Neural cell (in vitro differentiated cells): ENCODE results near the gene TTC34. TPM values are rescaled to one million over a fixed set of nuclear protein-coding genes. Genes with fewer than 3 reads are reported as not detected.

Experiments
- H2AFZ ChIP-seq: fragments of 200-600, 300-800 bp; sonication (generic), shearing (Covaris generic); 2 replicates; pipeline ENCODE4 v1.6.0; 2014; ENCODE audit warnings: low read depth, mild to moderate bottlenecking, antibody characterized with exemption, low read length, moderate library complexity
- H3F3A ChIP-seq: fragments of 200-600 bp; shearing (Covaris generic); 2 replicates; pipeline ENCODE4 v1.6.1; 2016; ENCODE audit warnings: mild to moderate bottlenecking, moderate library complexity, mixed read lengths, antibody characterized with exemption, low read length; ENCODE audit not compliant: insufficient read depth, poor library complexity, severe bottlenecking
- H3K27ac ChIP-seq: fragments of 200-600, 300-800 bp; sonication (generic), shearing (Covaris generic); 2 replicates; pipeline ENCODE4 v1.5.1; 2014; ENCODE audit warnings: mild to moderate bottlenecking, low read length, moderate library complexity
- H3K27me3 ChIP-seq: fragments of 300-800, 200-600 bp; sonication (generic), shearing (Covaris generic); 2 replicates; pipeline ENCODE4 v1.6.0; 2014; ENCODE audit warnings: mild to moderate bottlenecking, low read depth, low read length, moderate library complexity; ENCODE audit not compliant: insufficient read depth
- H3K36me3 ChIP-seq: fragments of 300-800, 200-600 bp; sonication (generic), shearing (Covaris generic); 2 replicates; pipeline ENCODE4 v1.5.1; 2014; ENCODE audit warnings: mild to moderate bottlenecking, antibody characterized with exemption, low read length, moderate library complexity; ENCODE audit not compliant: insufficient read depth
- H3K4me2 ChIP-seq: fragments of 300-800, 200-600 bp; sonication (generic), shearing (Covaris generic); 2 replicates; pipeline ENCODE4 v1.6.0; 2014; ENCODE audit warnings: mild to moderate bottlenecking, low read length
- H3K4me3 ChIP-seq: fragments of 300-800, 200-600 bp; sonication (generic), shearing (Covaris generic); 2 replicates; pipeline ENCODE4 v1.5.1; 2014; ENCODE audit warnings: mild to moderate bottlenecking, low read length, moderate library complexity
- H3K79me2 ChIP-seq: fragments of 200-600 bp; shearing (Covaris generic); replicated peaks from 2 replicates; pipeline ENCODE4 v1.6.0; 2014; ENCODE audit warnings: mild to moderate bottlenecking, low read length, moderate library complexity; ENCODE audit not compliant: insufficient read depth
- H3K9ac ChIP-seq: fragments of 300-800, 200-600 bp; sonication (generic), shearing (Covaris generic); 2 replicates; pipeline ENCODE4 v1.6.1; 2016; ENCODE audit warnings: mild to moderate bottlenecking, low read length, mixed read lengths
- H3K9me2 ChIP-seq: fragments of 200-600 bp; shearing (Covaris generic); 2 replicates; pipeline ENCODE4 v1.6.1; 2016; ENCODE audit warnings: mild to moderate bottlenecking, low read length, mixed read lengths; ENCODE audit not compliant: insufficient read depth
- H3K9me3 ChIP-seq: fragments of 200-600, 300-800 bp; sonication (generic), shearing (Covaris generic); 2 replicates; pipeline ENCODE4 v1.6.1; 2016; ENCODE audit warnings: mild to moderate bottlenecking, mixed run types, low read length, moderate library complexity, mixed read lengths
- H4K20me1 ChIP-seq: fragments of 200-600 bp; shearing (Covaris generic); 2 replicates; pipeline ENCODE4 v1.6.1; 2016; ENCODE audit warnings: mild to moderate bottlenecking, mixed run types; ENCODE audit not compliant: insufficient read depth
- EP300 ChIP-seq: fragments of 450-650 bp; conservative IDR thresholded peaks from 2 replicates; pipeline ENCODE4 v1.6.1; 2014; ENCODE audit warnings: antibody characterized with exemption, mild to moderate bottlenecking, moderate library complexity; ENCODE audit not compliant: poor library complexity, severe bottlenecking
- MXI1 ChIP-seq: fragments of 450-650 bp; conservative IDR thresholded peaks from 2 replicates; pipeline ENCODE4 v1.6.1; 2014; ENCODE audit warnings: antibody characterized with exemption, mild to moderate bottlenecking; ENCODE audit not compliant: poor library complexity, severe bottlenecking
- RAD21 ChIP-seq: fragments of 450-650 bp; conservative IDR thresholded peaks from 2 replicates; pipeline ENCODE4 v1.6.1; 2014; ENCODE audit warnings: antibody characterized with exemption, mild to moderate bottlenecking, moderate library complexity
- SMC3 ChIP-seq: fragments of 450-650 bp; conservative IDR thresholded peaks from 2 replicates; pipeline ENCODE4 v1.6.1; 2014; ENCODE audit warnings: antibody characterized with exemption, mild to moderate bottlenecking, moderate library complexity; ENCODE audit not compliant: poor library complexity
- TAF1 ChIP-seq: IDR thresholded peaks from 2 replicates; pipeline ENCODE4 v1.6.1; 2012; ENCODE audit warnings: low read depth
- polyA plus RNA-seq: library from polyadenylated mRNA; depleted of rRNA; stranded (reverse); fragments of >200 nt; gene quantifications from 2 replicates; pipeline ENCODE4 v1.2.3, GENCODE V29; 2014
- TF ChIP-seq, protein P1 (sequence below): IDR thresholded peaks from 2 replicates; pipeline ENCODE4 v1.6.1; 2012; ENCODE audit warnings: borderline replicate concordance
- TF ChIP-seq, protein P2 (sequence below): fragments of 450-650 bp; IDR thresholded peaks from 2 replicates; pipeline ENCODE4 v1.5.1; 2014; ENCODE audit warnings: antibody characterized with exemption, mild to moderate bottlenecking, moderate library complexity; ENCODE audit not compliant: poor library complexity, severe bottlenecking

Gene TTC34
- polyA plus RNA-seq, 1 donor from 2014 or later = 0.05 TPM

DNA sequence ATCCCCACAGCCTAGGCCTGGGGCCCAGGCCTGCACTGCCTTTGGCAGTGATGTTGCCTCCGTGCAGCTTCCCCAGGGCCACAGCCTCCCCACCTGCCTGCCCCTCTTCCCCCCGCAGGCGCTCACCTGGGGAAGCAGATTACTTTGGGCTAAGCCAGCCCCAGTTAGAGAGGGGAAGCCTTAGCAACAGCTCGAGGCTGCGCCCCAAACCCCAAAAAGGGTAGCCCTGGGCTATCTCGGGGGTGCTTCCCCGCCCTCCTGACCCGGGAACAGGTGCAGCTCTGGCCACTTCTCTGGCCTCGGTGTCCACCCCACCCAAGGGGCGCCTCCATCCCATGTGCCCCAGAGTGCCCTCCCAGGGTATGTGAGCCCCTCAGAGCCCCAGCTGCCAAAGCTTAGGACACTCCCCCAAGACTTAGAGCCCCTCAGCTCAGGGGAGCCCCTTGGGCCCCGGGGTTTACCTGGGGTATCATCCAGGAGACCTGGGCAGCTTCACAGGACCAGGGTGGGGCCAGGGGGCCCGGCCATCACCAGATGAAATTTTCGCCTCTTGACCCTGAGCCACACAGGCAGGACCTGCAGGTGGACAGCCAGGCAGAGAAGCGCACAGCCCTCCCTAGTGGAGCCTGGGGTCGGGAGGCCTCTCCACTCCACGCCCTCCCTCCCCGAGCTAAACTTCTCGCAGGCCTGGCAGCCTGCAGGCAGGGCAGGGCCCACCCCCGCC lies 3.3 kb upstream of the TTC34 start:
- TF ChIP-seq MXI1 = no peak
- TF ChIP-seq SMC3 = no peak
- TF ChIP-seq, protein P1, sequence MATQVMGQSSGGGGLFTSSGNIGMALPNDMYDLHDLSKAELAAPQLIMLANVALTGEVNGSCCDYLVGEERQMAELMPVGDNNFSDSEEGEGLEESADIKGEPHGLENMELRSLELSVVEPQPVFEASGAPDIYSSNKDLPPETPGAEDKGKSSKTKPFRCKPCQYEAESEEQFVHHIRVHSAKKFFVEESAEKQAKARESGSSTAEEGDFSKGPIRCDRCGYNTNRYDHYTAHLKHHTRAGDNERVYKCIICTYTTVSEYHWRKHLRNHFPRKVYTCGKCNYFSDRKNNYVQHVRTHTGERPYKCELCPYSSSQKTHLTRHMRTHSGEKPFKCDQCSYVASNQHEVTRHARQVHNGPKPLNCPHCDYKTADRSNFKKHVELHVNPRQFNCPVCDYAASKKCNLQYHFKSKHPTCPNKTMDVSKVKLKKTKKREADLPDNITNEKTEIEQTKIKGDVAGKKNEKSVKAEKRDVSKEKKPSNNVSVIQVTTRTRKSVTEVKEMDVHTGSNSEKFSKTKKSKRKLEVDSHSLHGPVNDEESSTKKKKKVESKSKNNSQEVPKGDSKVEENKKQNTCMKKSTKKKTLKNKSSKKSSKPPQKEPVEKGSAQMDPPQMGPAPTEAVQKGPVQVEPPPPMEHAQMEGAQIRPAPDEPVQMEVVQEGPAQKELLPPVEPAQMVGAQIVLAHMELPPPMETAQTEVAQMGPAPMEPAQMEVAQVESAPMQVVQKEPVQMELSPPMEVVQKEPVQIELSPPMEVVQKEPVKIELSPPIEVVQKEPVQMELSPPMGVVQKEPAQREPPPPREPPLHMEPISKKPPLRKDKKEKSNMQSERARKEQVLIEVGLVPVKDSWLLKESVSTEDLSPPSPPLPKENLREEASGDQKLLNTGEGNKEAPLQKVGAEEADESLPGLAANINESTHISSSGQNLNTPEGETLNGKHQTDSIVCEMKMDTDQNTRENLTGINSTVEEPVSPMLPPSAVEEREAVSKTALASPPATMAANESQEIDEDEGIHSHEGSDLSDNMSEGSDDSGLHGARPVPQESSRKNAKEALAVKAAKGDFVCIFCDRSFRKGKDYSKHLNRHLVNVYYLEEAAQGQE = no peak
- no peak for TF ChIP-seq EP300
- no peak for TF ChIP-seq RAD21
- no peak for TF ChIP-seq TAF1
- TF ChIP-seq, protein P2, sequence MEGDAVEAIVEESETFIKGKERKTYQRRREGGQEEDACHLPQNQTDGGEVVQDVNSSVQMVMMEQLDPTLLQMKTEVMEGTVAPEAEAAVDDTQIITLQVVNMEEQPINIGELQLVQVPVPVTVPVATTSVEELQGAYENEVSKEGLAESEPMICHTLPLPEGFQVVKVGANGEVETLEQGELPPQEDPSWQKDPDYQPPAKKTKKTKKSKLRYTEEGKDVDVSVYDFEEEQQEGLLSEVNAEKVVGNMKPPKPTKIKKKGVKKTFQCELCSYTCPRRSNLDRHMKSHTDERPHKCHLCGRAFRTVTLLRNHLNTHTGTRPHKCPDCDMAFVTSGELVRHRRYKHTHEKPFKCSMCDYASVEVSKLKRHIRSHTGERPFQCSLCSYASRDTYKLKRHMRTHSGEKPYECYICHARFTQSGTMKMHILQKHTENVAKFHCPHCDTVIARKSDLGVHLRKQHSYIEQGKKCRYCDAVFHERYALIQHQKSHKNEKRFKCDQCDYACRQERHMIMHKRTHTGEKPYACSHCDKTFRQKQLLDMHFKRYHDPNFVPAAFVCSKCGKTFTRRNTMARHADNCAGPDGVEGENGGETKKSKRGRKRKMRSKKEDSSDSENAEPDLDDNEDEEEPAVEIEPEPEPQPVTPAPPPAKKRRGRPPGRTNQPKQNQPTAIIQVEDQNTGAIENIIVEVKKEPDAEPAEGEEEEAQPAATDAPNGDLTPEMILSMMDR = no peak

DNA sequence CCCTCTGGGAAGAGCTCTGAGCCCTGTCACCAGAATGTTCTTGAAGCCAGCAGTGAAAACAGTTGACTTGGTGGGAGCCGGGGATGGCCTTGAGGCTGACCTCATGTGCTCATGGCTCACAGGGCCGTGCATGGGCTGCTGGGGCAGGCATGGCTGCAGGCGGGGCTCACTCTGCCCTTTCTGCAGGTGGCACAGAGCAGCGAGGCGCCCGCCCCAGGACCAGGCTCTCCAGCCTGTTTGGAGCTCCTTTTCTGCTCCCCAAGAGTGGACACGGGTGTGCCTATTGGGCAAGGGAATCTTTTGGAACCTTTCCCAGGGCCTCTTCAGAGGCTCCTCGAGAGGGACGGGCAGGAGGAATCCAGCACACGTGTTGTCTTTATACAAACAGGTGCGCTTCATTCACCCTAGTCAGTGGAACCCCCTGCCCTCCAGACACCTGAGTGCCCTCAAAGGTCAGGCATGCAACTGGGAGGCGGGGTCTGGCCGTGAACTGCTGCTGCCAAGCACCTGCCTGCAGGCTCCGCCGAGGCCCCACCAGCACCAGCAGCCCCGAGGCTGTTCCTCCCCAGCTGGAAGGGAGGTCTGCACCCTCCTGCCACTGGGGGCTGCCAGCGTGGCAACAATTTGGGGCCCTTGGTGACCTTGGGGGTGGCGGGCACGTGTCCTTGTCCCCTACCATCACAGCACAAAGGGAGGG lies 2.6 kb upstream of the TTC34 start:
- Histone ChIP-seq H3K27ac (no peak overlapping the region), H3K4me3 (no peak overlapping the region), H3F3A (no peaks in the 10 kb centered on the region), H3K9ac (no peak overlapping the region), H2AFZ (no peak overlapping the region), H3K4me2 (no peak overlapping the region), H3K27me3 (no peaks in the 10 kb centered on the region), H3K9me3 (peaks cover 9% of the 10 kb centered on the region), H3K79me2 (no peaks in the 10 kb centered on the region), H4K20me1 (no peaks in the 10 kb centered on the region), H3K36me3 (no peaks in the 10 kb centered on the region), H3K9me2 (no peaks in the 10 kb centered on the region)
- TF ChIP-seq, protein P2 = no peak
- TF ChIP-seq TAF1 (no peak), MXI1 (no peak)

More for the DNA sequence above, 3.3 kb upstream of the TTC34 start:
- no peaks in the 10 kb centered on the region for H3F3A ChIP-seq
- no peak overlapping the region for H3K27ac ChIP-seq
- H3K9ac ChIP-seq = no peak overlapping the region
- H2AFZ ChIP-seq = no peak overlapping the region
- H3K9me2 ChIP-seq = no peaks in the 10 kb centered on the region
- no peaks in the 10 kb centered on the region for H3K36me3 ChIP-seq
- H3K27me3 ChIP-seq = no peaks in the 10 kb centered on the region
- peaks cover 9% of the 10 kb centered on the region for H3K9me3 ChIP-seq
- no peaks in the 10 kb centered on the region for H4K20me1 ChIP-seq
- H3K79me2 ChIP-seq = no peaks in the 10 kb centered on the region
- H3K4me3 ChIP-seq = no peak overlapping the region
- no peak overlapping the region for H3K4me2 ChIP-seq
